Measurements from ENCODE around the gene SETD1B.
A peak's percentile ranks its signal among the peaks of the same experiment; 100 is the strongest.

The SETD1B gene

DNA sequence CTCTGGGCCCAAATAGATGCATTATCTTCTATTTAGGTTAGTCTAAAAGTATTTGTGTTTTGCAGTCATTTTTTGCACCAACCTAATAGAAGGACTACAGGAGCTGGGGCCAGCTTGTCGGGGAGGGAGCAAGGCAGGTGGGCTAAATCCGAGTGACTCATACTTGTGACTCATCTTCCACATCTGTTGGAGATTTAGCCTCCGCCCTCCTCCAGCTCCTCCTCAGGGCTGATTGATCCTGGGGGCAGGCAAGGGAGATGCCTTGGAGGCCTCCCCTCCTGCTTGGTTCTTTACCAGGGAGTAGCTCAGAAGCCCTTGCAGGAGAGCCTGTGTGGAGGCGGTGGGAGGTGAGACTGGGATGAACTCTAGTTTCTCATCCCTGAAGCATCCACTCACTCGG lies 38.2 kb upstream of the SETD1B start:
- Histone ChIP-seq H3K27me3 (no peaks in the 10 kb centered on the region), H3K36me3 (peaks cover 0 to 4% (median 0%) of the 10 kb centered on the region in 3 donors), H3K4me1 (peaks cover 0 to 34% (median 21%) of the 10 kb centered on the region in 4 donors), H3K27ac (no peak overlapping the region), H3K9me3 (no peaks in the 10 kb centered on the region), H3K4me3 (no peak overlapping the region)
- TF ChIP-seq, protein P1, sequence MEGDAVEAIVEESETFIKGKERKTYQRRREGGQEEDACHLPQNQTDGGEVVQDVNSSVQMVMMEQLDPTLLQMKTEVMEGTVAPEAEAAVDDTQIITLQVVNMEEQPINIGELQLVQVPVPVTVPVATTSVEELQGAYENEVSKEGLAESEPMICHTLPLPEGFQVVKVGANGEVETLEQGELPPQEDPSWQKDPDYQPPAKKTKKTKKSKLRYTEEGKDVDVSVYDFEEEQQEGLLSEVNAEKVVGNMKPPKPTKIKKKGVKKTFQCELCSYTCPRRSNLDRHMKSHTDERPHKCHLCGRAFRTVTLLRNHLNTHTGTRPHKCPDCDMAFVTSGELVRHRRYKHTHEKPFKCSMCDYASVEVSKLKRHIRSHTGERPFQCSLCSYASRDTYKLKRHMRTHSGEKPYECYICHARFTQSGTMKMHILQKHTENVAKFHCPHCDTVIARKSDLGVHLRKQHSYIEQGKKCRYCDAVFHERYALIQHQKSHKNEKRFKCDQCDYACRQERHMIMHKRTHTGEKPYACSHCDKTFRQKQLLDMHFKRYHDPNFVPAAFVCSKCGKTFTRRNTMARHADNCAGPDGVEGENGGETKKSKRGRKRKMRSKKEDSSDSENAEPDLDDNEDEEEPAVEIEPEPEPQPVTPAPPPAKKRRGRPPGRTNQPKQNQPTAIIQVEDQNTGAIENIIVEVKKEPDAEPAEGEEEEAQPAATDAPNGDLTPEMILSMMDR (IDR thresholded peaks at IDR 0.05) = no peak
- DNase-seq = no peak
- intact Hi-C loops (cut with DNase I; ENCODE audit: low total_unique reads) = no loop called here

DNA sequence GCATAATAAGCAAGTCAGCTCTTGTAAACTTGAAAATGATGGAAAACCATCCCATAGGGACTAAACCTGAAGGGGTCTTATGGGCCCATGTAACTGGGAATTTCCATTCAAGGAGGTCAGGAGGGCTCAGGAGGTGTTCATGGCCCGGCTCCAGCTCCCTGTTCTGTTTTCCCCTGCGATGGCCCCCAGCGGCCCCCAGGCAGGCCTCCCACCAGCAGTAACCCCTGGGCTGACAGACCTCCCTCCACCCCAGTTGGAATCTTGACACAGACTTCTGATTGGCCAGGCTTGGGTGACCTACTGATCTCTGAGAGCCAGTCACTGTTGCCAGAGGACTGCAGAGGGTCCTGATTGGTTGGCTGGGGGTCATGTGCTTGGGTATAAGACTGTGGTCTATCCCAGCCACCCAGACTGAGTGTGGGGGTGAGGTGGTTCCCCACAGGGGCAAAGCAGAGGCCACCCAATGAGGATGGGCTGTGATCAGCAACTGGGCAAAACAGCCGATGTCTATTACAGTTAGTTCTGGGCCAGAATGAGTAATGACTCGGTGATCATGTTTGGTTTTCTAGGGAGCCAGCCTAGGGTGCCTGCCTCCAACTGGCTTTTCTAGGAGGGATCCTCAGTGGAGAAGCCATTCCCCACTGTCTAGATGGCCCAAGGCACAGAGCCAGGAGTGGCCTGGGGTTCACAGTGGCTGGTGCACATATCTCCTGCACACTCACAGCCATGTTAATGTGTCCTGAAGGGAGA lies 37.3 kb upstream of the SETD1B start:
- no peak for DNase-seq
- Histone ChIP-seq H3K27me3 (no peaks in the 10 kb centered on the region), H3K27ac (no peak overlapping the region), H3K36me3 (peaks cover 0 to 3% (median 0%) of the 10 kb centered on the region in 3 donors), H3K9me3 (no peaks in the 10 kb centered on the region), H3K4me3 (no peak overlapping the region), H3K4me1 (peaks cover 0 to 34% (median 21%) of the 10 kb centered on the region in 4 donors)
- intact Hi-C loops (cut with DNase I; ENCODE audit: low total_unique reads) = no loop called here
- TF ChIP-seq, protein P1 (IDR thresholded peaks at IDR 0.05) = no peak

DNA sequence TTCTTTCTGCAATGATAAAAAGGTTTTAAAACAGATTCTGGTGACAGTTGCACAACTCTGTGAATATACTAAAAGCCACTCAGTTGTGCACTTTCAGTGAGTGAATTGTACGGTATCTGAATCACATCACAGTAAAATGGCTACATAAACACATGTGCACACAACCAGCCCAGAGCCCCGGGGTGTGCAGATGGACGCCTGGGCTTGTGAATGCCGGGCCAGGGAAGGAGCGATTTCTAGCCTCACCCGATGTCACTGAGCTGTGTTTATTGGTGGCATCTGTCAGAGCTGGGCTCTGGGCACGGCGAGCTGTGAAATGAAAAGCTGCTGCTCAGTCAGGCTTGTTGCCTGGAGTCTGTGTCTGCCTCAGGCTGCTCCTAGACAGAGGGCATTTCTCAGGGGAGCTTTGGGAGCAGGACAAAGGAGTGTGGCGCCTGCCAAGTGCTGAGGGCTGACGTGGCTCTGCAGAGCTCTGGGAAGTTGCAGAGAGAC lies 36.2 kb upstream of the SETD1B start:
- TF ChIP-seq, protein P1 (IDR thresholded peaks at IDR 0.05) = no peak
- intact Hi-C loops (cut with DNase I; ENCODE audit: low total_unique reads) = no loop called here

DNA sequence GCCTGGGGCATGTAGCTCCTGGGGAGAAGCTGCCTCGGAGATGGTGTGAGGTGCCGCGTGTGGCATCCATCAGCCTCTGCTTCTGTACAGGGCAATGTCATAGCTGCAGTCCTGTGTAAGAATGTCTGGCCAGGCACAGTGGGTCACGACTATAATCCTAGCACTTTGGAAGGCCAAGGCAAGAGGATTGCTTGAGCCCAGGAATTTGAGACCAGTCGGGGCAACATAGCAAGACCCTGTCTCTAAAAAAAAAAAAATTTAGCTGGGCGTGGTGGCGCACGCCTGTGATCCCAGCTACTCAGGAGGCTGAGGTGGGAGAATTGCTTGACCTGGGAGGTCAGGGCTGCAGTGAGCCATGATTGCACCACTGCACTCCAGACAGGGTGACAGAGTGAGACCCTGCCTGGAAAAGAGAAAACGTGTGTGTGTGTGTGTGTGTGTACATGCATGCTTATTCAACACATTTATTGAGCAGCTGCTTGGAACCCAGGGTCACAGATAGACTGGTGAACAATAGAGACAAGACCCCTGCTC lies 34.4 kb upstream of the SETD1B start:
- no peak overlapping the region for H3K27ac ChIP-seq
- peaks cover 0 to 32% (median 25%) of the 10 kb centered on the region in 4 donors for H3K4me1 ChIP-seq
- TF ChIP-seq, protein P1 (IDR thresholded peaks at IDR 0.05) = no peak
- intact Hi-C loops (cut with DNase I; ENCODE audit: low total_unique reads) = no loop called here
- no peak for DNase-seq
- H3K9me3 ChIP-seq = no peaks in the 10 kb centered on the region
- H3K36me3 ChIP-seq = no peaks in the 10 kb centered on the region
- no peak overlapping the region for H3K4me3 ChIP-seq
- H3K27me3 ChIP-seq = no peaks in the 10 kb centered on the region

More for the DNA sequence above, 36.2 kb upstream of the SETD1B start:
- Histone ChIP-seq H3K36me3 (no peaks in the 10 kb centered on the region), H3K27ac (peak overlapping the region; percentile 25 to 55), H3K9me3 (no peaks in the 10 kb centered on the region), H3K4me1 (peaks cover 0 to 26% (median 19%) of the 10 kb centered on the region in 4 donors), H3K27me3 (no peaks in the 10 kb centered on the region), H3K4me3 (no peak overlapping the region)
- peak; percentile 40 to 89 for DNase-seq

DNA sequence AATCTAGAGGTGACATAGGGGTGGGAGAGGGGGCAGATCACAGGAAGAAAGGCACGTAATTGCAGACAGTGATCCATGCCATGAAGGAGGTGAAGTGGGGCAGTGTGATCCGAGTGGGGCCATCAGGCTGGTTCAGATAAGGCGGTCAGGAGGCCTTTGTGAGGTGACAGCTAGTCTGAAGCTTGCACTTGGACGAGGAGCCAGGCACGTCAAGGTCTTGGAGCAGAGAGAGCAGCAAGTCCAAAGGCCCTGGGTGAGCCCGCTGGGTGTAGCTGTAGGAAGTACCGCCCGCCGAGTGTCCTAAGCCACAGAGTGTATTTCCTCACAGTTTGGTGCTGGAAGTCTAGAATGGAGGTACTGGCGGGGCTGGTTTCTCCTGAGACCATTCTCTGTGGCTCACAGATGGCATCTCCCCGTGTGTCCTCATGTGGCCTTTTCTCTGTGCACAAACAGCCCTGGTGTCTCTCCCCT lies 33.9 kb upstream of the SETD1B start:
- H3K27me3 ChIP-seq = no peaks in the 10 kb centered on the region
- peaks cover 0 to 32% (median 25%) of the 10 kb centered on the region in 4 donors for H3K4me1 ChIP-seq
- H3K4me3 ChIP-seq = no peak overlapping the region
- intact Hi-C loops (cut with DNase I; ENCODE audit: low total_unique reads) = loop anchor here (5.0 kb wide), 1 partner anchor 73 kb away; no protein-coding TSS in a partner anchor
- H3K36me3 ChIP-seq = no peaks in the 10 kb centered on the region
- TF ChIP-seq, protein P1 (IDR thresholded peaks at IDR 0.05) = no peak
- H3K9me3 ChIP-seq = no peaks in the 10 kb centered on the region
- no peak overlapping the region for H3K27ac ChIP-seq
- no peak for DNase-seq

Data from tibial artery (tissue), 4 donors.